HG02588 (cell line): ENCODE data around the gene TFRC.
"Not testable (repeated sequence)": the region's sequence is repeated elsewhere in the genome, so short reads cannot be mapped to it uniquely, and the experiment has no call there.

Source experiments
- ATAC-seq: cut with Tn5 transposase; IDR thresholded peaks from one replicate; pipeline ENCODE4 v1.9.1; 2021; ENCODE audit warnings: mild to moderate bottlenecking, moderate library complexity; ENCODE audit not compliant: unreplicated experiment

The TFRC gene

GRCh38 chr3:196007744-196008335 is 74.0 kb downstream of the TFRC start:
- no peak for ATAC-seq

- not testable (repeated sequence) for ATAC-seq
Measured at GRCh38 chr3:196005338-196005737, 76.6 kb downstream of the TFRC start.

GRCh38 chr3:196004359-196005052 is 77.4 kb downstream of the TFRC start:
- ATAC-seq = not testable (repeated sequence)

GRCh38 chr3:196003611-196004010 is 78.3 kb downstream of the TFRC start:
- ATAC-seq = no peak

- not testable (repeated sequence) for ATAC-seq
Measured at GRCh38 chr3:196002721-196003120, 79.2 kb downstream of the TFRC start.

GRCh38 chr3:196001240-196001639 is 80.7 kb downstream of the TFRC start:
- ATAC-seq = not testable (repeated sequence)

GRCh38 chr3:196000360-196000950 is 81.4 kb downstream of the TFRC start:
- not testable (repeated sequence) for ATAC-seq

GRCh38 chr3:195999896-196000295 is 82.0 kb downstream of the TFRC start:
- no peak for ATAC-seq
